KOPT-K1 (cell line): ENCODE results near the gene SERPIND1.
"Not testable (repeated sequence)": the region's sequence is repeated elsewhere in the genome, so short reads cannot be mapped to it uniquely, and the experiment has no call there.

ENCODE experiments used
- H3K27ac ChIP-seq: fragments of 200-600 bp; sonication (generic); 2 replicates; pipeline ENCODE4 v1.5.1; 2016; ENCODE audit warnings: antibody characterized with exemption, mild to moderate bottlenecking, low read depth, low read length; ENCODE audit not compliant: poor library complexity, severe bottlenecking
- H3K36me3 ChIP-seq: fragments of 200-600 bp; sonication (generic); 2 replicates; pipeline ENCODE4 v1.5.1; 2017; ENCODE audit warnings: antibody characterized with exemption, mild to moderate bottlenecking, low read length, moderate library complexity; ENCODE audit not compliant: insufficient read depth
- H3K9me3 ChIP-seq: fragments of 200-600 bp; sonication (generic); 2 replicates; pipeline ENCODE4 v1.5.1; 2017; ENCODE audit warnings: antibody characterized with exemption, low read length, mild to moderate bottlenecking; ENCODE audit not compliant: insufficient read depth, poor library complexity, severe bottlenecking

The SERPIND1 gene

GRCh38 chr22:20773793-20774212 is at the start of gene SERPIND1:
SERPIND1 (plus strand) TSS chr22:20774113; CDS start chr22:20779313, 5,200 bp downstream.
- Histone ChIP-seq H3K36me3 (peaks cover 47% of the 10 kb centered on the region), H3K9me3 (no peaks in the 10 kb centered on the region), H3K27ac (no peak within 1 kb of the TSS)

- no peaks in the 10 kb centered on the region for H3K9me3 ChIP-seq
- peaks cover 75% of the 10 kb centered on the region for H3K36me3 ChIP-seq
- no peak overlapping the region for H3K27ac ChIP-seq
Observed at GRCh38 chr22:20724676-20725454, 49.0 kb upstream of the SERPIND1 start.

GRCh38 chr22:20725987-20726558 is 47.8 kb upstream of the SERPIND1 start:
- Histone ChIP-seq H3K36me3 (peaks cover 72% of the 10 kb centered on the region), H3K9me3 (no peaks in the 10 kb centered on the region), H3K27ac (no peak overlapping the region)

GRCh38 chr22:20727118-20728015 is 46.5 kb upstream of the SERPIND1 start:
- Histone ChIP-seq H3K36me3 (peaks cover 66% of the 10 kb centered on the region), H3K9me3 (no peaks in the 10 kb centered on the region), H3K27ac (no peak overlapping the region)

GRCh38 chr22:20728523-20729190 is 45.3 kb upstream of the SERPIND1 start:
- H3K36me3 ChIP-seq, result peaks cover 68% of the 10 kb centered on the region

GRCh38 chr22:20729194-20729593 is 44.7 kb upstream of the SERPIND1 start:
- no peak overlapping the region for H3K27ac ChIP-seq
- no peaks in the 10 kb centered on the region for H3K9me3 ChIP-seq
- H3K36me3 ChIP-seq, result peaks cover 68% of the 10 kb centered on the region

More at GRCh38 chr22:20728523-20729190, 45.3 kb upstream of the SERPIND1 start:
- no peak overlapping the region for H3K27ac ChIP-seq
- no peaks in the 10 kb centered on the region for H3K9me3 ChIP-seq

GRCh38 chr22:20732431-20732830 is 41.5 kb upstream of the SERPIND1 start:
- not testable (repeated sequence) for H3K9me3 ChIP-seq, H3K27ac ChIP-seq
- H3K36me3 ChIP-seq, result peaks cover 45% of the 10 kb centered on the region

GRCh38 chr22:20735356-20736162 is 38.4 kb upstream of the SERPIND1 start:
- H3K27ac ChIP-seq, result not testable (repeated sequence)
- H3K36me3 ChIP-seq, result peaks cover 39% of the 10 kb centered on the region

GRCh38 chr22:20736891-20737290 is 37.0 kb upstream of the SERPIND1 start:
- H3K36me3 ChIP-seq, result peaks cover 44% of the 10 kb centered on the region
- H3K9me3 ChIP-seq, result not testable (repeated sequence)

More at GRCh38 chr22:20735356-20736162, 38.4 kb upstream of the SERPIND1 start:
- H3K9me3 ChIP-seq, result not testable (repeated sequence)

GRCh38 chr22:20738394-20739089 is 35.4 kb upstream of the SERPIND1 start:
- H3K9me3 ChIP-seq, result no peaks in the 10 kb centered on the region
- H3K27ac ChIP-seq, result no peak overlapping the region
- H3K36me3 ChIP-seq, result peaks cover 52% of the 10 kb centered on the region

More at GRCh38 chr22:20736891-20737290, 37.0 kb upstream of the SERPIND1 start:
- H3K27ac ChIP-seq, result not testable (repeated sequence)

- no peak overlapping the region for H3K27ac ChIP-seq
- peaks cover 68% of the 10 kb centered on the region for H3K36me3 ChIP-seq
- H3K9me3 ChIP-seq, result no peaks in the 10 kb centered on the region
Observed at GRCh38 chr22:20740222-20740951, 33.5 kb upstream of the SERPIND1 start.

GRCh38 chr22:20741008-20741633 is 32.8 kb upstream of the SERPIND1 start:
- peaks cover 73% of the 10 kb centered on the region for H3K36me3 ChIP-seq
- no peaks in the 10 kb centered on the region for H3K9me3 ChIP-seq
- no peak overlapping the region for H3K27ac ChIP-seq
